ENCODE measurements around the gene SEMA4D. TPM values are rescaled to one million over a fixed set of nuclear protein-coding genes. Genes with fewer than 3 reads are reported as not detected.

Gene SEMA4D
- total and polyA plus RNA-seq, 10 donors, result 23.0 to 193 (median 157) TPM

DNA sequence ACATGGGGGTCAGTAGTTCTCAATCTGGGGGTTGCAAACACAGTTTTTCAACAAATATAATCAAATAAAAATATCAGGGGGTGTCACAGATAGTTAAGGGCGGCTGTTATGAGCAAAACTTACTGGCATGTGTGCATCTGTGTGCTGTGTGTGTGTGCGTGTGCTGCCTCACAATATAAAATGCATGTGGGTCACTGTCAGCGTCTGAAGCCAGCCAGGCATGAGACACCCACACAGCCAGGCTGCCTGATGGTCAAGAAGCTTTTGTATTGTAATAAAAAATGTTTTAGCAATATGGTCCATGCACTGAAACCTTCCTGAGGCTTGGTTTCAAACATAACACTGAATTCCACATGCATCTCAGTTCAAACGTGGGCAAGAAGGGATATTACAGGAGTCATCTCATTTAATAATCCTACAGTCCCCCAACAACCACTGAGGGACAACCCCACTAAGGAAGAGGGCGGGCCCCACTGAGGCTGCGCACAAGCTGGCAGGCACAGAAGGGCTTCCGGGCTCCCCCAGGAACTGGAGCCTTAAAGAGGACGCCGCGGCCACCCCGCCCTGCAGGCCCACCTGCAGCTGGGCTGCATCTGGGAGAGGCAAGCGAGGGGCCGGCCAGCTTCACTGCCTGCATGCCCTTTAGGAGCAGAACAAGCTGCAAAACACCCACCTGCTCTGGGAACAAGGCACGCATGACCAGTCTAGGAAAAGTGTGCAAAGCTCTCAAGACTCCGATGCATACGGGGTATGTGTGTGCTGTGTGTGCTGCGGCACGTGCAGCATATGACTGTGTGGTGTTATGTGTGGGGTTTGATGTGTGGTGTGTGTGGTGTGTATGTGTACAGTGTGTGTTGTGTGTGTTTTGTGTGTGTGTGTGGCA, 14.1 kb downstream of the SEMA4D start:
- Histone ChIP-seq H3K27me3 (replicated peaks in 1 of 7) (no peaks in the 10 kb centered on the region), H3K4me1 (peaks cover 23 to 95% (median 76%) of the 10 kb centered on the region in 6 donors), H3K36me3 (peaks cover 0 to 32% (median 3%) of the 10 kb centered on the region in 6 donors), H3K4me3 (peak overlapping the region in 6 of 8 donors; percentile 19 to 67 (median 34)), H3K9me3 (peaks cover 0 to 9% (median 1%) of the 10 kb centered on the region in 8 donors), H3K27ac (peak overlapping the region in 4 of 8 donors; percentile 45 to 83 (median 62))
- TF ChIP-seq POLR2AphosphoS5 (IDR thresholded peaks at IDR 0.05) (peak; percentile 57 to 80 (median 70)), POLR2A (IDR thresholded peaks at IDR 0.05) (no peak)
- TF ChIP-seq, protein P1, sequence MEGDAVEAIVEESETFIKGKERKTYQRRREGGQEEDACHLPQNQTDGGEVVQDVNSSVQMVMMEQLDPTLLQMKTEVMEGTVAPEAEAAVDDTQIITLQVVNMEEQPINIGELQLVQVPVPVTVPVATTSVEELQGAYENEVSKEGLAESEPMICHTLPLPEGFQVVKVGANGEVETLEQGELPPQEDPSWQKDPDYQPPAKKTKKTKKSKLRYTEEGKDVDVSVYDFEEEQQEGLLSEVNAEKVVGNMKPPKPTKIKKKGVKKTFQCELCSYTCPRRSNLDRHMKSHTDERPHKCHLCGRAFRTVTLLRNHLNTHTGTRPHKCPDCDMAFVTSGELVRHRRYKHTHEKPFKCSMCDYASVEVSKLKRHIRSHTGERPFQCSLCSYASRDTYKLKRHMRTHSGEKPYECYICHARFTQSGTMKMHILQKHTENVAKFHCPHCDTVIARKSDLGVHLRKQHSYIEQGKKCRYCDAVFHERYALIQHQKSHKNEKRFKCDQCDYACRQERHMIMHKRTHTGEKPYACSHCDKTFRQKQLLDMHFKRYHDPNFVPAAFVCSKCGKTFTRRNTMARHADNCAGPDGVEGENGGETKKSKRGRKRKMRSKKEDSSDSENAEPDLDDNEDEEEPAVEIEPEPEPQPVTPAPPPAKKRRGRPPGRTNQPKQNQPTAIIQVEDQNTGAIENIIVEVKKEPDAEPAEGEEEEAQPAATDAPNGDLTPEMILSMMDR (IDR thresholded peaks at IDR 0.05 in 8 of 11, conservative IDR thresholded peaks at IDR 0.05 in 3 of 11), result no peak
- DNase-seq, result peak; percentile 95
- intact Hi-C loops (cut with DNase I; ENCODE audit: low total_unique reads), result loop anchor here (10.0 kb wide), 1 partner anchor 61 kb away; no protein-coding TSS in a partner anchor
- WGBS, 5 donors, result 29 to 42% (median 32%) methylated on average over 13 to 18 of the region's 18 CpGs

DNA sequence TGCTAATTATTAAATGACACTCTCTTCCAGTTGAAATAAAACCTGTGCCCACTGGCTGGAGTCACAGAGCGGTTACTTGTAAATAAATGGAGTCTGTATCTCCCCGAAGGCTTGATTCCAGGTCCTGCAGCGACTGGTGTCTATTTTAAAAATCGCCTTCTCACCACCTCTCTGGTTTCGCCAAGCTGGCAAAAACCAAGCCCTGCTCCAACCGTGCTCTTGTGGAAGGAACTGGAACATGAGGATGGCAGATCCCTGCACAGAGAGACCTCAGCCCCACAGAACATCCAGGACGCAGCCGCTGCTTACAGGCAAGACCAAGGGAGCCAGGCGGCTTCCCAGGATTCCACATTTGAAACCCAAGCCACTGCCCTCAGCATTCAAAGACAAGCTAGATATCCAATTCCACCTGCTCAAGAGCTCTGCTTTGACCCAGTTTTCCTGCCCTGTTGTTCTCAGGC, 15.0 kb downstream of the SEMA4D start:
- WGBS, 5 donors, result 84 to 89% (median 87%) methylated on average over 9 of the region's 9 CpGs
- intact Hi-C loops (cut with DNase I; ENCODE audit: low total_unique reads), result loop anchor here (10.0 kb wide), 1 partner anchor 62 kb away; no protein-coding TSS in a partner anchor
- DNase-seq, result no peak
- TF ChIP-seq POLR2AphosphoS5 (IDR thresholded peaks at IDR 0.05), result no peak
- peaks cover 0 to 41% (median 3%) of the 10 kb centered on the region in 6 donors for H3K36me3 ChIP-seq
- no peaks in the 10 kb centered on the region for H3K27me3 ChIP-seq (replicated peaks in 1 of 7)
- H3K4me3 ChIP-seq, result peak overlapping the region in 1 of 8 donors; percentile 67
- H3K4me1 ChIP-seq, result peaks cover 23 to 95% (median 80%) of the 10 kb centered on the region in 6 donors
- peaks cover 0 to 9% (median 1%) of the 10 kb centered on the region in 8 donors for H3K9me3 ChIP-seq
- H3K27ac ChIP-seq, result peak overlapping the region in 3 of 8 donors; percentile 58 to 83 (median 67)

DNA sequence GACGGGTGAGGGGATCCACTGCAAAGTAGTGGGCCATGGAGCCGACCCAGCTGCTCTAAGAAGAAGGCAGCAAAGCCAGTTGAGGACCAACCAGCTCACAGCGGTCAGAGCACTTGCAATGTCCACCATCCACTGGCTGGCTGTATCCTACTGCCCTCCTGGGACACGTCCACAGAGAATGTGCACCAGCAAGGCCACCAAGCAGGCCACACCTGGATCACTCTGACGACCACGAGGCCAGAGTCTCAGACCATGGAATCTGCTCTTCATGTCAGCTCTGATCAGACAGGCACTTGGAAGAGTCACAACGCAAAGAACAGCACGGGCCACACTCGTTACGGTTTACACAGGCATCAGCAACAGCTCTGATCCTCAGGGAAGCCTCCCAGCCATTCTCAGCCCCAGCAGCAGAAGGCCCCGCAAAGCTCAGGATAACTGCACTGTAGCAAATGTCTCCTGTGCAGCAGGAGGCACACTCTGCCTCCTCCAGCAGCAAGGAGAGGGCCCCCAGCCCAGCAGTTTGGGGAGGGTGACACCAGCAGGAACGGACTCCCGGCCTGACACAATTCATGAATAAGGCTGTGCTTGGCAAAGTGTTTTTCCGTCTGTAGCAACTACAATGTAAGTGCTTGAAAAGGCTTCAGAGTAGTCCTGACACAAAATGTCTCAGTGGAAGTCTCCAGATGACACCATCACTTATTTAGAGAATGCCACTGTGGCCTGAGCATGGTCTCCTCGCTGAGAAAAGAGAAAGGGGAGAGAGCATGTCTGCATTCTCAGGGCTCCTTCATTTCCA, 15.7 kb downstream of the SEMA4D start:
- H3K4me1 ChIP-seq, result peaks cover 26 to 95% (median 82%) of the 10 kb centered on the region in 6 donors
- WGBS, 5 donors, result 57 to 70% (median 61%) methylated on average over 12 to 15 of the region's 15 CpGs
- H3K4me3 ChIP-seq, result peak overlapping the region in 1 of 8 donors; percentile 36
- peaks cover 0 to 47% (median 3%) of the 10 kb centered on the region in 6 donors for H3K36me3 ChIP-seq
- H3K27ac ChIP-seq, result peak overlapping the region in 4 of 8 donors; percentile 38 to 83 (median 62)
- intact Hi-C loops (cut with DNase I; ENCODE audit: low total_unique reads), result loop anchor here (10.0 kb wide), 1 partner anchor 63 kb away; no protein-coding TSS in a partner anchor
- no peaks in the 10 kb centered on the region for H3K27me3 ChIP-seq (replicated peaks in 1 of 7)
- TF ChIP-seq POLR2A (IDR thresholded peaks at IDR 0.05) (no peak), POLR2AphosphoS5 (IDR thresholded peaks at IDR 0.05) (no peak)
- TF ChIP-seq, protein P1 (IDR thresholded peaks at IDR 0.05 in 8 of 11, conservative IDR thresholded peaks at IDR 0.05 in 3 of 11), result no peak
- peaks cover 0 to 9% (median 1%) of the 10 kb centered on the region in 8 donors for H3K9me3 ChIP-seq
- no peak for DNase-seq

DNA sequence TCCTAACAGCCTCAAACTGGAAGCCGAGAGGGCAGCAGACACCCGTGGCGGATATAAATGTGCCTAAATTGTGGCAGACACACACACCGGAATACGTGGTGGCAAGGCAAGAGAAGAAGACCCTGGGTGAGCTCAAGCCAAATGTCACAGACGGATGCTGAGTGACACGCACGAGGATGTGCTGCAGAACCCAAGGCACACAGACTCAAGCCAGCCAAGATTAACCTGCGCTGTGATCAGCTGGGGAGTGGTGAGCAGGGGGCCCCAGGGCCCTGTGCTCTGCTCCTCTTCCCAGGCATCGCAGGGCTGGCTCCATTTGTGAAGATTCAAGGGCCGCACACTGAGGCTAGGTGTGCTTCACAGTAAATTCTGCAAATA, 16.4 kb downstream of the SEMA4D start:
- Histone ChIP-seq H3K4me1 (peaks cover 26 to 95% (median 84%) of the 10 kb centered on the region in 6 donors), H3K4me3 (peak overlapping the region in 1 of 8 donors; percentile 36), H3K9me3 (peaks cover 0 to 6% (median 1%) of the 10 kb centered on the region in 8 donors), H3K36me3 (peaks cover 0 to 48% (median 3%) of the 10 kb centered on the region in 6 donors), H3K27ac (peak overlapping the region in 5 of 8 donors; percentile 22 to 83 (median 58)), H3K27me3 (replicated peaks in 1 of 7) (no peaks in the 10 kb centered on the region)
- DNase-seq, result no peak
- intact Hi-C loops (cut with DNase I; ENCODE audit: low total_unique reads), result loop anchor here (10.0 kb wide), 1 partner anchor 63 kb away; no protein-coding TSS in a partner anchor
- no peak for TF ChIP-seq POLR2A (IDR thresholded peaks at IDR 0.05)
- peak in 1 of 3 donors; percentile 46 for TF ChIP-seq POLR2AphosphoS5 (IDR thresholded peaks at IDR 0.05)
- TF ChIP-seq, protein P1 (IDR thresholded peaks at IDR 0.05 in 8 of 11, conservative IDR thresholded peaks at IDR 0.05 in 3 of 11), result no peak
- WGBS, 5 donors, result 70 to 79% (median 75%) methylated on average over 11 of the region's 11 CpGs

All from spleen (tissue), 11 donors.